ENCODE measurements around the gene NTM.

Gene NTM

GRCh38 chr11:131999084-131999483 is 628.7 kb downstream of the NTM start:
- FAIRE-seq, result no peak
- DNase-seq (ENCODE audit: insufficient read length, low spot score), result no peak
- TF ChIP-seq POU2F2 (IDR thresholded peaks at IDR 0.05; ENCODE audit: low read depth, low read length), result no peak
- TF ChIP-seq POLR2AphosphoS5 (IDR thresholded peaks at IDR 0.05; ENCODE audit: low read depth, low read length), result no peak
- TF ChIP-seq POLR2A (IDR thresholded peaks at IDR 0.05; ENCODE audit: low read depth, low read length), result no peak
- TF ChIP-seq PAX5 (IDR thresholded peaks at IDR 0.05; ENCODE audit: insufficient read depth, low read length, severe bottlenecking), result no peak
- TF ChIP-seq TAF1 (IDR thresholded peaks at IDR 0.05; ENCODE audit: low read depth, low read length), result no peak
- TF ChIP-seq SPI1 (IDR thresholded peaks at IDR 0.05; ENCODE audit: low read depth, low read length), result no peak

GRCh38 chr11:131999955-132000354 is 629.5 kb downstream of the NTM start:
- no peak for DNase-seq (ENCODE audit: insufficient read length, low spot score)
- no peak for FAIRE-seq
- TF ChIP-seq POLR2A (IDR thresholded peaks at IDR 0.05; ENCODE audit: low read depth, low read length), result no peak
- no peak for TF ChIP-seq POU2F2 (IDR thresholded peaks at IDR 0.05; ENCODE audit: low read depth, low read length)
- TF ChIP-seq PAX5 (IDR thresholded peaks at IDR 0.05; ENCODE audit: insufficient read depth, low read length, severe bottlenecking), result no peak
- TF ChIP-seq POLR2AphosphoS5 (IDR thresholded peaks at IDR 0.05; ENCODE audit: low read depth, low read length), result no peak
- TF ChIP-seq SPI1 (IDR thresholded peaks at IDR 0.05; ENCODE audit: low read depth, low read length), result no peak
- no peak for TF ChIP-seq TAF1 (IDR thresholded peaks at IDR 0.05; ENCODE audit: low read depth, low read length)

GRCh38 chr11:132005887-132006286 is 635.5 kb downstream of the NTM start:
- TF ChIP-seq POLR2A (IDR thresholded peaks at IDR 0.05; ENCODE audit: low read depth, low read length) (no peak), TAF1 (IDR thresholded peaks at IDR 0.05; ENCODE audit: low read depth, low read length) (no peak), PAX5 (IDR thresholded peaks at IDR 0.05; ENCODE audit: insufficient read depth, low read length, severe bottlenecking) (no peak), SPI1 (IDR thresholded peaks at IDR 0.05; ENCODE audit: low read depth, low read length) (no peak), POU2F2 (IDR thresholded peaks at IDR 0.05; ENCODE audit: low read depth, low read length) (no peak)
- no peak for FAIRE-seq
- DNase-seq (ENCODE audit: insufficient read length, low spot score), result no peak

DNA sequence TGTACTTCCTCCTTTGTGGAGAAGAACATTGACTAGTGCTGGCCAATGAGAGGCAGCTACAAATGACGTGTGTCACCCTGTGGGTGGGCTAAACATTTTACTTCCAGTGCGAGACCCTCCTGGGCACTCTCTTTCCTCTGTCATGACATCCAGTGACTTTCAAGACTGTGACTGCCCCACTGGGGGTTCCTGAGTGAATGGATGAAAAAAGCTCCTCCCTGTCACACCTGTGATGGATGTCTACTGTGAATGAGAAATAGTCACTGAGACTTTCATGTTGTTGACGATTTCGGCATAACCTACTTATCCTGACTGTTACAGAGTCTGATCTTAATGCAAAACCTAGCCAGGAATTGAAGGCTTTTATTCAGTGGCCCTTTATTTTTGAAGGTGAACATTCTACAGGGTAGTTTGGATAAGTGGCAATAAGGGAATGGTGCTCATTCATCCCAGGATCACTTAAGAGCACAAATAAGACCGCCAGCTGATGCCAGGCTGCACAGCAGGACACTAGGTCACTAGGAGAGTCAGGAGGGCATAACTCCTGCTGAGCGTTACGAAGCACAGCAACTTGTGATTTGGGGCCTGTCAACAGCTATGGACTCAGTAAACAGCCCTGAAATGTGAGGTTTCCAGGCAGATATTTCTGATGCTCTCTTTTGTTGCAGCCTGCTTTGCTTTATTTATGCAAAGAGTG is 636.6 kb downstream of the NTM start:
- no peak for FAIRE-seq
- no peak for TF ChIP-seq POLR2AphosphoS5 (IDR thresholded peaks at IDR 0.05; ENCODE audit: low read depth, low read length)

GRCh38 chr11:132008226-132008625 is 637.8 kb downstream of the NTM start:
- DNase-seq (ENCODE audit: insufficient read length, low spot score) (no peak), FAIRE-seq (no peak)
- no peak for TF ChIP-seq SPI1 (IDR thresholded peaks at IDR 0.05; ENCODE audit: low read depth, low read length)

More for the DNA sequence above, 636.6 kb downstream of the NTM start:
- DNase-seq (ENCODE audit: insufficient read length, low spot score), result no peak

- no peak for DNase-seq (ENCODE audit: insufficient read length, low spot score)
- TF ChIP-seq PAX5 (IDR thresholded peaks at IDR 0.05; ENCODE audit: insufficient read depth, low read length, severe bottlenecking) (no peak), SPI1 (IDR thresholded peaks at IDR 0.05; ENCODE audit: low read depth, low read length) (no peak), POU2F2 (IDR thresholded peaks at IDR 0.05; ENCODE audit: low read depth, low read length) (no peak), TAF1 (IDR thresholded peaks at IDR 0.05; ENCODE audit: low read depth, low read length) (no peak), POLR2AphosphoS5 (IDR thresholded peaks at IDR 0.05; ENCODE audit: low read depth, low read length) (no peak), POLR2A (IDR thresholded peaks at IDR 0.05; ENCODE audit: low read depth, low read length) (no peak)
- no peak for FAIRE-seq
These were observed 638.5 kb downstream of the NTM start for GRCh38 chr11:132008872-132009271.

DNA sequence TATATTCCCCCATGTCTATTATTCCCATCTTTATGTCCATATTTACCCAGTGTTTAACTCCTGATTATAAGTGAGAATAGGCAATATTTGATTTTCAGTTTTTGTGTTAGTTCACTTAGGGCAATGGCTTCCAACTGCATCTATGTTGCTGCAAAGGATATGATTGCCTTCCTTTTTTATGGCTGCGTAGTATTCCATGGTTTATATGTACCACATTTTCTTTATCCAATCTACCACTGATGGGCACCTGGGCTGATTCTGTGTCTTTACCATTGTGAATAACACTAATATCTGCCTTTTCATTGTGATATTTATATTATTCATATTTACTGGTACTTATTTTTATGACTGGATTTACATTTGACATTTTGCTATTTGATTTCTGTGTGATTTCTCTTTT is 649.6 kb downstream of the NTM start:
- DNase-seq (ENCODE audit: insufficient read length, low spot score) (no peak), FAIRE-seq (no peak)
- TF ChIP-seq TAF1 (IDR thresholded peaks at IDR 0.05; ENCODE audit: low read depth, low read length) (no peak), POLR2A (IDR thresholded peaks at IDR 0.05; ENCODE audit: low read depth, low read length) (no peak), POLR2AphosphoS5 (IDR thresholded peaks at IDR 0.05; ENCODE audit: low read depth, low read length) (no peak), PAX5 (IDR thresholded peaks at IDR 0.05; ENCODE audit: insufficient read depth, low read length, severe bottlenecking) (no peak), POU2F2 (IDR thresholded peaks at IDR 0.05; ENCODE audit: low read depth, low read length) (no peak), SPI1 (IDR thresholded peaks at IDR 0.05; ENCODE audit: low read depth, low read length) (no peak)

DNA sequence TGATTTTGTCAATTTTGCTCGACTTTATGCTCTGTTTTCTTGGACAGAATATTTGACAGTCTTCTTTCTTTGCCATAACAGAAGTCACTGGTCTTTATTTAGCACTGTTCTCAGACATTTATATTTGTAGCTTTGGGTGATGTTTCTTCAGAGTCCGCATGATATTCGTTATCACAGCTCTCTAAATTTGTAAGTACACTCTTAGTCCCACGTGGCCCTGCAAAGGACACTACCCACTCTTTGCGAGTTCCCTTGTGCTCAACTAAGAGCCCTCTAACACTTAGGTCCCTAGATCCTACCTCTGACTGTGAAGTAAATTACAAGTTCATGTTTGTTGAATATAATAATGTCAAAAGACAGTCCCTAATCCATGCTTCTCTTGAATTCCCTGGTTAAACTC is 651.9 kb downstream of the NTM start:
- no peak for FAIRE-seq
- DNase-seq (ENCODE audit: insufficient read length, low spot score), result no peak
- TF ChIP-seq TAF1 (IDR thresholded peaks at IDR 0.05; ENCODE audit: low read depth, low read length), result no peak
- no peak for TF ChIP-seq POLR2AphosphoS5 (IDR thresholded peaks at IDR 0.05; ENCODE audit: low read depth, low read length)
- TF ChIP-seq POU2F2 (IDR thresholded peaks at IDR 0.05; ENCODE audit: low read depth, low read length), result no peak
- TF ChIP-seq POLR2A (IDR thresholded peaks at IDR 0.05; ENCODE audit: low read depth, low read length), result no peak
- TF ChIP-seq SPI1 (IDR thresholded peaks at IDR 0.05; ENCODE audit: low read depth, low read length), result no peak
- TF ChIP-seq PAX5 (IDR thresholded peaks at IDR 0.05; ENCODE audit: insufficient read depth, low read length, severe bottlenecking), result no peak

- FAIRE-seq (no peak), DNase-seq (ENCODE audit: insufficient read length, low spot score) (no peak)
- no peak for TF ChIP-seq POLR2AphosphoS5 (IDR thresholded peaks at IDR 0.05; ENCODE audit: low read depth, low read length)
- TF ChIP-seq SPI1 (IDR thresholded peaks at IDR 0.05; ENCODE audit: low read depth, low read length), result no peak
- no peak for TF ChIP-seq POU2F2 (IDR thresholded peaks at IDR 0.05; ENCODE audit: low read depth, low read length)
- TF ChIP-seq TAF1 (IDR thresholded peaks at IDR 0.05; ENCODE audit: low read depth, low read length), result no peak
- no peak for TF ChIP-seq PAX5 (IDR thresholded peaks at IDR 0.05; ENCODE audit: insufficient read depth, low read length, severe bottlenecking)
These were observed 652.5 kb downstream of the NTM start for GRCh38 chr11:132022733-132023478.

All from GM12891 (cell line).